GOT3 (cell line): Measurements from ENCODE around the gene AJAP1.

Experiments used
- DNase-seq: peaks from one replicate; lab custom pipeline; 2025; ENCODE audit warnings: mixed read lengths; lab: John Stamatoyannopoulos, UW

AJAP1 gene

GRCh38 chr1:4631321-4631720 is 23.1 kb upstream of the AJAP1 start:
- no peak for DNase-seq

GRCh38 chr1:4633346-4633745 is 21.1 kb upstream of the AJAP1 start:
- DNase-seq, result no peak

- no peak for DNase-seq
Measured at GRCh38 chr1:4634156-4634792, 20.1 kb upstream of the AJAP1 start.

GRCh38 chr1:4634793-4635406 is 19.5 kb upstream of the AJAP1 start:
- DNase-seq, result no peak

- DNase-seq, result no peak
Measured at GRCh38 chr1:4636186-4636585, 18.2 kb upstream of the AJAP1 start.

- DNase-seq, result no peak
Measured at GRCh38 chr1:4636644-4637380, 17.6 kb upstream of the AJAP1 start.

- no peak for DNase-seq
Measured at GRCh38 chr1:4637616-4638344, 16.6 kb upstream of the AJAP1 start.

GRCh38 chr1:4638345-4638729 is 16.1 kb upstream of the AJAP1 start:
- DNase-seq, result no peak

GRCh38 chr1:4640931-4641330 is 13.5 kb upstream of the AJAP1 start:
- no peak for DNase-seq

GRCh38 chr1:4647391-4647790 is 7.0 kb upstream of the AJAP1 start:
- DNase-seq, result no peak

GRCh38 chr1:4648657-4649056 is 5.8 kb upstream of the AJAP1 start:
- no peak for DNase-seq

- DNase-seq, result no peak
Measured at GRCh38 chr1:4650481-4650880, 3.9 kb upstream of the AJAP1 start.

- DNase-seq, result no peak
Measured at GRCh38 chr1:4650981-4651380, 3.4 kb upstream of the AJAP1 start.

- DNase-seq, result no peak
Measured at GRCh38 chr1:4652631-4653327, 1.6 kb upstream of the AJAP1 start.

GRCh38 chr1:4653328-4653660 is 1.1 kb upstream of the AJAP1 start:
- no peak for DNase-seq

GRCh38 chr1:4654764-4655673 is 610 bp downstream of the AJAP1 start:
- no peak for DNase-seq

- no peak for DNase-seq
Measured at GRCh38 chr1:4655674-4656532, 1.5 kb downstream of the AJAP1 start.

GRCh38 chr1:4656533-4657140 is 2.2 kb downstream of the AJAP1 start:
- DNase-seq, result no peak

- no peak for DNase-seq
Measured at GRCh38 chr1:4657244-4657789, 2.9 kb downstream of the AJAP1 start.
